A673 (cell line): ENCODE data around the gene FMO5.

Experiments used
- EZH2 ChIP-seq: fragments of 200-600 bp; sonication (generic); IDR thresholded peaks from 2 replicates; pipeline ENCODE4 v1.6.1; 2017; ENCODE audit warnings: borderline replicate concordance, low read depth, mild to moderate bottlenecking, mixed read lengths, antibody characterized with exemption, low read length; ENCODE audit not compliant: poor library complexity, severe bottlenecking
- TF ChIP-seq, protein P1 (sequence below): fragments of 300-800, 200-600 bp; sonication (generic); conservative IDR thresholded peaks from 2 replicates; pipeline ENCODE4 v1.5.1; 2017; ENCODE audit warnings: low read depth, mild to moderate bottlenecking, antibody characterized with exemption, low read length, moderate library complexity, mixed read lengths

GRCh38 chr1:147270721-147271120 lies 45.6 kb upstream of the FMO5 start:
- TF ChIP-seq, protein P1, sequence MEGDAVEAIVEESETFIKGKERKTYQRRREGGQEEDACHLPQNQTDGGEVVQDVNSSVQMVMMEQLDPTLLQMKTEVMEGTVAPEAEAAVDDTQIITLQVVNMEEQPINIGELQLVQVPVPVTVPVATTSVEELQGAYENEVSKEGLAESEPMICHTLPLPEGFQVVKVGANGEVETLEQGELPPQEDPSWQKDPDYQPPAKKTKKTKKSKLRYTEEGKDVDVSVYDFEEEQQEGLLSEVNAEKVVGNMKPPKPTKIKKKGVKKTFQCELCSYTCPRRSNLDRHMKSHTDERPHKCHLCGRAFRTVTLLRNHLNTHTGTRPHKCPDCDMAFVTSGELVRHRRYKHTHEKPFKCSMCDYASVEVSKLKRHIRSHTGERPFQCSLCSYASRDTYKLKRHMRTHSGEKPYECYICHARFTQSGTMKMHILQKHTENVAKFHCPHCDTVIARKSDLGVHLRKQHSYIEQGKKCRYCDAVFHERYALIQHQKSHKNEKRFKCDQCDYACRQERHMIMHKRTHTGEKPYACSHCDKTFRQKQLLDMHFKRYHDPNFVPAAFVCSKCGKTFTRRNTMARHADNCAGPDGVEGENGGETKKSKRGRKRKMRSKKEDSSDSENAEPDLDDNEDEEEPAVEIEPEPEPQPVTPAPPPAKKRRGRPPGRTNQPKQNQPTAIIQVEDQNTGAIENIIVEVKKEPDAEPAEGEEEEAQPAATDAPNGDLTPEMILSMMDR = no peak
- TF ChIP-seq EZH2 = no peak
